ENCODE data around the gene OCIAD2.
"Not testable (repeated sequence)": the region's sequence is repeated elsewhere in the genome, so short reads cannot be mapped to it uniquely, and the experiment has no call there.

Gene OCIAD2, protein sequence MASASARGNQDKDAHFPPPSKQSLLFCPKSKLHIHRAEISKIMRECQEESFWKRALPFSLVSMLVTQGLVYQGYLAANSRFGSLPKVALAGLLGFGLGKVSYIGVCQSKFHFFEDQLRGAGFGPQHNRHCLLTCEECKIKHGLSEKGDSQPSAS

DNA sequence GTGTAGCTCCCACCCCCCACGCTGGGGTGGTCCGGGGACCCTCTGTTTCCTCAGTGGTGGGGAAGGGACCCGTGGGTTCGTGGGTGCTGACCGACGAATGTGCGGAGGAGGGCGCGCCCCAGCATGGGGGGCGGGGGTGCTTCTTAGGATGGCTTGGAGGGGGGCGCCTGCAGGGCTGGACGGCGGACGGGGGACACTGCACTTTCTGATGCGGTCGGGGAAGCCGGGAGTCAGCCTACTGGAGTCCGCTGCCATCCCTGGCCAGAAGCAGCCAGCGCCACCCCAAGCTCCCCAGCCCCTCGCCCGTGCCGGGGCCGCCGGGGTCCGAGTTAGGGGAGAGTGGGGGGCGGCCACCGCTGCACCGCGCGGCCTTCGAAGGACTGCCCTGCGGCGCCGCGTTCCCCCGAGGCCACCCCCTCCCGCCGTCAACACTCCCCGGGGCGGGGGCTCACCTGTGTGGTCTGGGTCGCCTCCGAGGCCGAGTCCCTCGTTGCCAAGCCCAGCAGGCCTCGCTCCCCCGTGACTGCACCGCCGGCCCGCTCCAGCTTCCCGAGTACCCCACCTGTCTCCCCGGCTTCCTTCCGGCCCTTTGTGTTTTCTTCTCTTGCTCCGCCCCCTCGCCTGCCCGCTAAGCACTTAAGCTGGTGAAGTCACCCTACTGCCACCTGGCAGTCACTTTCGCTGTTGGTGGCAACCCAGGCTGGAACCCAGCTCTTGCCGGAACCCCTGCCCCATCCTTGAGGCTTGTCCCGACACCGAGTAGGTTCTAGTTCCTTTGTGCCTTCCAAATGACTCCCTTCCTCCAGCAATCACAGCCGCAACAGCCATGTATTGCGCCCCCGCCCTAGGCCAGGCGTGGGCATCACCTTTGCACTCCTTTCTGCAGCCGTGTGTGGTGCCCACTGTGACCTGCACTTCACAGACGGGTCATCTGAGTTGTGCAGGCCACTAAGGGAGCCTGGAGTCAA, at the start of gene OCIAD2:
TSS of gene OCIAD2 (minus strand) at position 569 of the 968 bp plus-strand sequence. CDS start 2,225 bp downstream, outside the sequence.
- peak; percentile 60 to 74 for DNase-seq (ENCODE audit: low read depth in 2 of 2, low spot score in 1 of 2)

DNA sequence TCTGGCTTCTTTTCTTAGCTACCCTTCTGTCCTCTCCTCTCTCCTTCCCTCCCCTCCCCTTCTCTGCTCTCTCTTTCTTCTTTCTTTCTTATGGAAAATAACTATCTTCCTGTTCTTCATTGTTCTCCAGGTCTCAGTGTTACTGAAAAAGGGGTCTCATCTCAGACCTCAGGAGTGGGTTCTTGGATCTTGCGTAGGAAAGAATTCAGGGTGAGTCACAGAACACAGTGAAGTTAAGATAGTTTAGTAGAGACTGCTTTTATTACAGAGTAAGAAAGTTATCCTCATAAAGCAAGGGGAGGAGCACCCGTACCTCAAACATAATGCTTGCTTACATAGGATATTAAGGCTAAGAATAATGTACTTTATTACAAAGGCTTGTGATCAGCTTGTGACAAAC, 47.7 kb upstream of the OCIAD2 start:
- no peak for DNase-seq (ENCODE audit: low read depth in 2 of 2, low spot score in 1 of 2)

DNA sequence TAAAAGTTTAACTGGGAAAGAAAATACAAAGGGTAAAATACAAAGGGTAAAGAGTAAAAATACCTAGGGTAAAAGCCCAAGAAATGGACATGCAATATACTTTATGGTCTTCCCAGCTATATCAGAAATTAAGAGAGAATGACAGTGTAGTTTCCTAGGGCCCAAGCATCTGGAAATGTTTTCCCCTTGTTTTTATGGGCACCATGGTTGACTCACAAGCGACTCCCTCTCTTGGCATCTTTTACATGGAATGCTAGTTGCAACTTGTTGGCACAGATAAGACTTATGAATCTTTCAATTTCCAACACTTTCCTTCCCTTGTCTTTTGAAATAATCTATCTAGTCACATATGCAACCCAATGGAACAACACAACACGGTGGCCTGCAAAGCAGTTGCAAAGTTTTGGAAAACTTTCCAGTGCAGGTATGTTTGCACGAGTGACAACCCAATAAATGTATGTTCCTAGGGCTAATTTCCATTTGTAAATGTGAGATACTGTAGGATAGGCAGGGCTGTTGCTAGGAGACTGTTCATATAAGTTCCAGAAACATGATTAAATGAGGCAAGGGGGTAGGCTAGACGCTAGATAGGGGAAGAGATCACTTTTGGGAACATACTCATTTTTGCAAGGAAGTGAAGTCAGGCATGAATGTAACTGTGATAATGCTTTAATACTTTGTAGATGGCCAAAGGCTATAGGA, 43.1 kb upstream of the OCIAD2 start:
- no peak for DNase-seq (ENCODE audit: low read depth in 2 of 2, low spot score in 1 of 2)

DNA sequence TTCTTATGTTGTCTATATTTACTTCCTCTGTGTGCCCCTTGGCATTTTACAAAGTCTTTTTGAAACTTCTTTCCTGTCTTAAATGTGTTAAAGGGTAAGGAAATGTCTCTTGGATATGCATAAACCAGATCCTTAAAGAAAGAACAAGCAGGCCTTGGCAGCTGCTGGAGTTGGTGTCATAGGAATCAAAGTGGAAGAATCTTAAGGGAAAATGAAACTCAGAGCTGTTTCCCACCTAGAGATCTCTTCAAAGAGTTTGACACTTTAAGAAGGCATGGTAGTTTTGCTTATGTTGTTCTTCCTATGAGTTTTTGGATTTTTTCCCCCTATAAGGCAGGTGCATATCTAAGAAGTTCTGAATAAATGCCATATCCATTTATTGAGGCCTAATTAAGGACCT, 42.5 kb upstream of the OCIAD2 start:
- no peak for DNase-seq (ENCODE audit: low read depth in 2 of 2, low spot score in 1 of 2)

DNA sequence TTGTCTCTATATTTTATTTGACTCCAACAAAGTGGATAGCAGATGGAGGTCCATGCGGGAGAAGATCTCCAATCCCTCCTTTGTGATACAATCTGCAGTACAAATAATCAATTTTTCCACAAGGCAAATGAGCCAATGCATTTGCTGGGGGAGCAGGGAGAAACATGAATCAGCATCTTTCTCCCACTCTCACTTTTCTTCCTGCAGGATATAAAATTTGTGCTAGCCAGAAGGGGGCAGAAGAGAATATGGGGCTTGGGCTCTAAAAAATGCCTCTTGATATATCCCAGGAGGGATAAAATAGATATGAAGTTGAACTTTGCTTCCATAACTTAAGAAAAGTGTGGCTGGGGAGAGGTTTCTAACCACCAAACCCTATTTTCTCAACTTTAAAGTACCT, 41.2 kb upstream of the OCIAD2 start:
- DNase-seq (ENCODE audit: low read depth in 2 of 2, low spot score in 1 of 2): no peak

DNA sequence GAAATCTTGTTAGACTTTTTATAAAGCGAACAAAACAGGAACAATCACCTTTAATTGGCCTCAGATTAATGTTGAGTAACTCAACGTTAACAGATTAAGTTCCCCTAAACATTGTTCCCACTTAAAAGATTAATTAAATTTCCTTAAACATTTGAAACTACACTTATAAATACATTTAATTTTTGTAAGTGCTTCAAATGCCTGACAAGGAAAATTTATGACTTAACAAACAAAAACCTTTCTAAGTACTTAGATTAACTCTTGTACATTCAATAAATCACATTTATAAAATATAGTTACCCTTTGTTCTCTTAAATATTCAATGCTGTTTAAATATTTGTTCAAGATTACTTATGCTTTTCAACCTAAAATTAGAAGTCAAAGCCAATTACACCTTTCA, 39.4 kb upstream of the OCIAD2 start:
- no peak for DNase-seq (ENCODE audit: low read depth in 2 of 2, low spot score in 1 of 2)

DNA sequence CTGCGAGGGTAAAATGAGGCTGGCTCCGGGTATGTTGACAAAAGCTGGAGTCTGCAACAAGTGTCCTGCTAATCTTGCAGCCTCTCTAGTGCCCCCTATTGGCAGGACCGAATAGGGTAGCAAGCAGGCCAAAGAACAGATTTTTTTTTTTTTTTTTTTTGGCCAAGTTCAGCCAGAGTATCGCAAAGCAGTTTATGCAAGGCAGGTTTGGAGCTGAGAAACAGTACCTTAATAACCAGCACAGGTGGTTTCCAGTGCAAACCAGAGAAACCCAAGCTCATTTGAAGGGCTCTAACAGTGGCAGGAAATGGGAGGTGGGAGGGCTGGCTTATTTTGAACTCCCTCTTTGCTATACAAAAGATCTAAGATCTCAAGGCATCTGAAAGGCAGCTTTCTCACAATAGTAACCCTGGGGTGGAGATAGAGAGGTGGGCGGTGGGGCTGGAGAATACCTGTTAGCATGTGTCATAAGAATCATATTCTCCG, 38.2 kb upstream of the OCIAD2 start:
- DNase-seq (ENCODE audit: low read depth in 2 of 2, low spot score in 1 of 2): no peak

DNA sequence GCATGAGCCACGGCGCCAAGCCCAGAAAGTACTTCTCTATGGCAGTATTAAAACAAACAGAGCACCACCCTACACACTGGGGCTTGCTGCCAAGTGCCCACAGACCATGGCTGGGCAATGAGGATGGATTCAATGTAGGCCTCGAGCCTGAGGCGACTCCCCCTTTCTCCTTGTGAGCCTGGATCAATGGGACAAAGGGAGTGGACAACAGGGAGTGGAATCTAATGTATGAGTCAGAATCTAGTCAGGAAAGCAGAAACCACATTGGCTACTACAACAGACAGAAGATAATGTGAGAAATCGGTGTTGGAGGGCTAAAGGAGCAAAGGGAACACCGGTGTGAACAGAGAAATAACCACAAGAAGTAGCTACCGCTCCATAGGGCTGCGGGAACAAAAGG, 37.7 kb upstream of the OCIAD2 start:
- no peak for DNase-seq (ENCODE audit: low read depth in 2 of 2, low spot score in 1 of 2)

DNA sequence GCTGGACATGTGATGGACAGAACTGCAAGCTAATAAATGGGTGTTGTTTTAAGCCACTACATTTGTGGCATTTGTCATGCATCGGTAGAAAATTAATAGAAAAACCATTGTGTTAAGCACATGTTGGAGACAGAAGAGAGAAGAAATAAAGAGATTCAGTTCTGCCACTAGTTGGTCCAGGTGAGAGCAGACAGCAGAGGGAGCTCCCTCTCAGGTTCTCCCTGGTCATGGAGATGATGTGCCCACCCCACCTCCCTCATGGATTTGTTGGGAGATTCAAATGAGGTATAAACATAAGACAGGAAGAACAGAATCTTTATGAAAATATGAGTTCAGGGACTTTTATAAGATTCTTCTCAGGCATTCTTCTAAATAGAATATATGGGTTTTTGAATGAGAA, 36.8 kb upstream of the OCIAD2 start:
- no peak for DNase-seq (ENCODE audit: low read depth in 2 of 2, low spot score in 1 of 2)

DNA sequence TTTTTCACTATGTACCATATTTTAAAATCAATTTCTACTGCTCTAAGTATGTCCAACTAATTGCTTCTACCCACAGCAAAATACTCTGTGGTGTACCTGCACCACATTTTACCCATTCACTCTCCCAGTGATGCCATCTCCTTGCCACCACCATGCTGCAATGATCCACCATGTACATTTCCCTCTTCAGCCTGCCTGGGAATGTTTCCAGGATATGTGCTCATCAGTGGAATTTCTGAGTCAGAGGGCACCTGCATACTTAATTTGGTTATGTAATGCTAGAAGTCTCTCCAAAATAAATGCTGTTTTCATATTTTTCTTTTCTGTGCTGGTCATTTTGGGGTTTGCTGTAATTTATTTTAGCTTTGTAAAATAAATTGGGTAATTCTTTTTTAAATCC, 33.2 kb upstream of the OCIAD2 start:
- no peak for DNase-seq (ENCODE audit: low read depth in 2 of 2, low spot score in 1 of 2)

DNA sequence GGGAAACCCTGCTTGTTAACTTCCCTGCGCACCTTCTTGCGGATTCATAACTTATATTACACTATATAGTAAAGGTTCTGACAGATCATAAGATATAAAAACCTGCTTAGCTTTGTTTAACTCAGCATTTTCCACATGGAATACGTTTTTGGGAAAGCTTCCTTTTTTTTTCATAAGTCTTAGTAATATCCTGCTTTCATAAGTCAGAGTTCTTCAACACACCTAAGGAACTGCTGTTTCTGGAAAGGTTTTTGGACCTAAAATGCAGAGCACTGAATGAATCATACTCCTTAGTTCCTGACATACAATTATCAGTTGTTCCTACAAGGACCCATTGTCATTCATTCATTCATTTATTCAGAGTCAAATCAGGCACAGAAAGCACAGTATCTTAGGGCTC, 32.3 kb upstream of the OCIAD2 start:
- DNase-seq (ENCODE audit: low read depth in 2 of 2, low spot score in 1 of 2): no peak

DNA sequence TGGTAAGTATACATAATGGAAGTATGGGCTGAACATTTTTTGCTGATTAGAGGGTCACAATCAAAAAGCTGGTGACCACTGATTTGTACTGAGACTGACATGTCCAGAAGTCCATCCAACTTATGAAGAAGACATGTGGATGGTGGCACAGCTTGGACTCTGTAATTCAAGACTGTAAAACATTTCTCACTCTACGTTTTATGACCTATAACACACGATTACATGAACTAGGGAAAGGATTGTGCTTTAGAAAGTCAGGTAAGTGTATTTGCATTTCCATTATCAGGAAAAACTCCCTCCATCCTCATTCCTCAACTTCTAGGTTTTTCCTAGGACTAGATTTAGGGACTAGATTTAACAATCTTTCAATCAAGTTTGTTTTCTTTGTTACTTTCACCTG, 30.5 kb upstream of the OCIAD2 start:
- DNase-seq (ENCODE audit: low read depth in 2 of 2, low spot score in 1 of 2): no peak

DNA sequence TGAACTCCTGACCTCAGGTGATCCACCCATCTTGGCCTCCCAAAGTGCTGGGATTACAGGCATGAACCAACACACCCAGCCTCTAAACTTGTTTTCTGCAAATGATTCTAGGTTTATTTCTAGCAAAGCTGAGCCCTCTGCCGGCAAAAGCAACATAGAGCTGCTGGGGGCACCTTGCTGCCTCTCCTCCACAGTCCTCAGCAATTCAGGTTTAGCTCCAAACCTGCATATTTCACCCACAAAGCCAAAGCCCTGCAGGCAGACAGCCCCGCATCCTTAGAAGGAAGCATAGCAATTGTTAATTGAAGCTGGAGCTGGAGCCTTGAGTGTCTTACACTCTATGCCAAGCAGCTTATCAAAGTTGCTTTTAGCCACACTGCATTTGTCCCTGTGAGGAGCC, 24.9 kb upstream of the OCIAD2 start:
- DNase-seq (ENCODE audit: low read depth in 2 of 2, low spot score in 1 of 2): no peak

DNA sequence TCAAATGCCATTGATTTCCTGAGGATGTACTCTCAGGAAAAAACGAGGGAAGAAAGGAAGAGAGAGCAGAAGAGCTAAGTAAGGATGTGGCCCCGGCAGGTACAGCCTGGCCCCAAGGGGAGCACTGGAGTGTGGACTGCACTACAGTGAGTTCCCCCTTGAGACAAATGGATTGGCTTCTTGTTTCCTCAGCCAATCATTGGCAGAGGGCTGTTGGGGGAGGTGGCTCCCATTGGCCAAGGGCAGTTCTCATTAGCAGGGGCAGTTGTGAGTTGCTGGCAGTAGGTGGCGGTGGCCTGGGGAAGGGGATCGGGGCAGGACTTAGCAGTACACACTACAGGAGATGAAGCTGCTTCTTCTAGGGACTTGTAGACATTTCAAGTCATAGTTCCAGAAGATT, 24.1 kb upstream of the OCIAD2 start:
- no peak for DNase-seq (ENCODE audit: low read depth in 2 of 2, low spot score in 1 of 2)

DNA sequence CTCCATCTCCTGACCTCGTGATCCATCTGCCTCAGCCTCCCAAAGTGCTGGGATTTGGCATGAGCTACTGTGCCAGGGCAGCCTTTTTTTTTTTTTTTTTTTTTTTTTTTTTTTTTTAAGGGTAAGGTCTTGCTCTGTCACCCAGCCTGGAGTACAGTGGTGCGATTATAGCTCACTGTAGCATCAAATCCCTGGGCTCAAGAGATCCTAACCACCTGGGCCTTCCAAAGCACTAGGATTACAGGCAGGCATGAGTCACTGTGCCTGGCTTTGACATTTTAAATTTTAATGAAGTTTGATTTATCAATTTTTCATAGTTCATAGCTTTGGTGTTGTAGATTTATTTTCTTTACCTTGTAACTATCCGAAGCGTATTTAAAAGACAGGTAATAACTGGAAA, 17.8 kb upstream of the OCIAD2 start:
- DNase-seq (ENCODE audit: low read depth in 2 of 2, low spot score in 1 of 2): no peak

DNA sequence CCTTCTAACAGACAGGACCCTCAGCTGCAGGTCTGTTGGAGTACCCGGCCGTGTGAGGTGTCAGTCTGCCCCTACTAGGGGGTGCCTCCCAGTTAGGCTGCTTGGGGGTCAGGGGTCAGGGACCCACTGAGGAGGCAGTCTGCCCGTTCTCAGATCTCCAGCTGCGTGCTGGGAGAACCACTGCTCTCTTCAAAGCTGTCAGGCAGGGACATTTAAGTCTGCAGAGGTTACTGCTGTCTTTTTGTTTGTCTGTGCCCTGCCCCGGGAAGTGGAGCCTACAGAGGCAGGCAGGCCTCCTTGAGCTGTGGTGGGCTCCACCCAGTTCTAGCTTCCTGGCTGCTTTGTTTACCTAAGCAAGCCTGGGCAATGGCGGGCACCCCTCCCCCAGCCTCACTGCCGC, 16.5 kb upstream of the OCIAD2 start:
- not testable (repeated sequence) for DNase-seq (ENCODE audit: low read depth in 2 of 2, low spot score in 1 of 2)

DNA sequence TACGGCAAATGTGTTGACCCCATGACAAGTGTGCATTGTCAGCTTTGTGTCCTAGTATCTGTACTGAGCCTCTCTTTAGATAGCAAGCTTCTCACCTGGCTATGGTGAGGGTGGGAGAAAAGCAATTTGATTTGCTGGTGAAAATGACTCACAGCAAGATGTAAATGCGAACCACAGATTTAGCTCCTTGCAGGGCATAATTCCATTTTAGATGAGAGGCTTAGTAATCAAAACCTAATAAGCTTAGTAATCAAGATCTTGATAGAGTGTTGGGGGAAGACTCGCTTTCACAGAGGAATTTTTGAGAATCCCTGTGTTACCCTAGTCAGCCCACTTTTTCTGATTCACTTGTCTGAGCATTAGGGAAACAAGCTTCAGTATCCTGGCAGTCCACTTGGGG, 7.7 kb upstream of the OCIAD2 start:
- DNase-seq (ENCODE audit: low read depth in 2 of 2, low spot score in 1 of 2): no peak

DNA sequence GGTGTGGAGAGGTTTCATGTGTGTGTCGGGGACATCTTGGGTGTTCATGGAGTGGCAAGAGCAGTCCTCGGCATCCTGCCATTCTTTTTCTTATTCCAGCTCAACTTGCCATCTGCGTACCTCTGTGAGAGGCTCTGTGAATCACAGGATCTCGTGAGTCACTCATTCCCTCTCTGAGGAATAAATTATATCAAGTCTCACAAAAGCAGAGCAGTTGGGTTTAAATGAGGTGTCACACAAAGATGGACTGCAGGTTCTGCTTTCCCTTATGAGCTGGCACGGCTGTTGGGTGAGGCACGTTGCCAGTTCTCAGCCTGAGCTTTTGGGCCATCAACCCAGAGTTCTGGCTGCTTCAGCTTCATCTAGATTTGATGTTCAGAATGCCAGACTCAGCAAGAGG, 6.8 kb upstream of the OCIAD2 start:
- no peak for DNase-seq (ENCODE audit: low read depth in 2 of 2, low spot score in 1 of 2)

DNA sequence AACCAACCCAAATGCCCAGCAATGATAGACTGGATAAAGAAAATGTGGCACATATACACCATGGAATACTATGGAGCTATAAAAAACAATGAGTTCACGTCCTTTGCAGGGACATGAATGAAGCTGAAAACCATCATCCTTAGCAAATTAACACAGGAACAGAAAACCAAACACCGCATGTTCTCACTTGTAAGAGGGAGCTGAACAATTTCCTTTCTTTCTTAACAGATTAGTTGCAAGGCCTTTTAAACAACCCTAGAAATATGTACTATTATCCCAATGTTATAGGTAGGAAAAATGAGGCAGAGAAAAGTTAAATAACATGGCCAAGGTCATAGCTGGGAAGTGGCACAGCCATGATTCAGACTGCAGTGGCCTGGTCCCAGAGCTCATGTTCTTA, 5.8 kb upstream of the OCIAD2 start:
- DNase-seq (ENCODE audit: low read depth in 2 of 2, low spot score in 1 of 2): no peak

DNA sequence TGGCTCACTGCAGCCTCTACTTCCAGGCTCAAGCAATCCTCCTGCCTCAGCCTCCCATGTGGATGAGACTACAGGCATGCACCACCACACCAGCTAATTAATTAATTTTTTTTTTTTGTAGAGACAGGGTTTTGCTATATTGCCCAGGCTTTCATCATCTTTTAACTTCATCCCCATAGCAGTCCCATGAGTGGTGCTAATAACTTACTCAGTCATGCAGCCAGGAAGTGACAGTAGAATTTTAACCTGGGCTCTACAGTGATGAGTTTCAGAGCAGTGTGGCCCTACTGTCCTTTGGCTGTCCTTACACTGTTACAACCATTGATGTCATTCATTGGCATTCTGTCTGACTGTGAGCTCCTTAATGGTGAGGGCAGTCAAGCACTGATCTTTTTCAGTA, 3.9 kb upstream of the OCIAD2 start:
- DNase-seq (ENCODE audit: low read depth in 2 of 2, low spot score in 1 of 2): no peak

DNA sequence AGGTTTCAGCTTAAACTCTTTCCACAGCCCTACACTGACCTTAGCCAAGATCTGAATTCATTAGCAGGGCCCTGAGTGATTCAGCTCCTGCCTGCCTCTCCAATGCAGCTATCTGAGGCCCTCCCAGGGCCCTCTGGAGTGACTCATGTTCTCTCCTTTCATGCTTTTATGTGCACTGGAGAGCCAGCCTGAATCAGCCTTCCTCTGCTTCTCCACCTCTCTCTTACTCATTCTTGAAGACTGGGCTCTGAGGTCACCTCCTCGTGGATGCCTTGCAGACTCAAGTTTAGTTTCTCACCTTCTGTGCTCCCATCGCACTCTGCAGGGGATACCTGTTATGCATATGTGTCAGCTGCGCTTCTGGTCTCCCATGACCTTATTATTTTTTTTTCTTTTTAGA, 3.1 kb upstream of the OCIAD2 start:
- DNase-seq (ENCODE audit: low read depth in 2 of 2, low spot score in 1 of 2): no peak

DNA sequence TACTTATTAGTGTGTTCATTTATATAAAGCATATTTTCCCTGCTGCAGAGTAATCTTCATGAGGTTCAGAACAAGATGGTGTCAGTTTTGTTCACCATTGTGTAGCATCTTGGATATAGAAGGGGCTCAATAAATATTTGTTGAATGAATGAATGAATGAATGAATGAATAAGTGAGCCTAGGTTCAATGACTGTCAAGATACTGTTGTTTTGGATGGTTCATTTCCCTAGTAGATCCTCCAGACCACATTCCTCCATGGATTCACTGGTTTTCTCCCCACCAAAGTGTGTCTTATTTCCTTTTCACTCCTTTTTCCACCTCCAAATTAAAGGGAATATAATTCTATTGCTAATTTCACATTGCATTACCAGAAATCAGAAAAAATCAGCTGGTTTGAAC, 2.1 kb upstream of the OCIAD2 start:
- no peak for DNase-seq (ENCODE audit: low read depth in 2 of 2, low spot score in 1 of 2)

Measured in stimulated activated CD8-positive, alpha-beta memory T cell treated with anti-CD3 and anti-CD28 coated beads, Interleukin-4, amount 100 ng/mL, for 1 hour (primary cell).